ENCODE results near the gene NFKBIZ.

Gene NFKBIZ

DNA sequence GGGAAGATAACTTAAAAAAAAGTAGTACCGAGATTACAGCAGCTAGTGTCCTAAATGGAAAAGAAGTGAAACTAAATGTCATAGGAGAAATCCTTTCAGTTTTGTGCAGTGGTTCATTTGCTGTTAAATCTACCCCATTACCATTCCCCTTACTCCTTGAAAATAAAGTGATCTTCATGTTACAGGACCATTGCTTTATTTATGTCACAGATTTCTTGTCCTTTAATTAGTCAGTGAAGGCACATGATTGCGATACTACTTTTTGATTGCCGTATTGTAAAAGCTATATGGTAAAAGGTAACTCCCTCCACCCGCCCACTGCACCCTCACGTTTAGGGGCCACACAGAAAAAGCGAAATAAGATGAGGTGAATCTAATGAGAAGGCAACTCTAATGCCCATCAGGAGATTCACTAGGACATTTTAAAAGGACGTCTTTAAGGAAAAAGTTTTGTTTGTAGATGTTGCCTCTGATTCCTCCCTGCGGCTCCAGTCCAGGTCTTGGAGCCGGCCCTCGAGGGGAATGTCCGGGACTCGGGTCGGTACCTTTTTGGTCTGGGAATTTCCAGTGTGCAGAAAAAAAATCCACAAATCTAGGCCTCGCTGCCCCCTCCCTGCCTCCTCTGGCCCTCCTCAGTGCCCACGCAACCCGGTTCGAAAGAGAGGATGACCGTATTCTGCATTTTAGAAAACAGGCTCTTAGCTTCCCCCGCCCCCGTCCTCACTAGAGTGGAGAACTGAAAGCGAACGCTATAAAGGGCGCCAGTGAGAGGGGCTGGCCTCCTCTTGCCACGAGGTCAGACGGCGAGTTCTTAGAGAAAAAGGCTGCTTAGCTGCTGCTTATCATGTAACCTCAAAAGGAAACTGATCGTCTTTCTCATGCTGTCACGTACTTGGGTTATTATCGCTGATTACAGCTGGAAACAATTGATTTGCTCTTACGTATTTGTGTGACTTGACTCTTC, 21.8 kb upstream of the NFKBIZ start:
- peak in 13 of 14 donors; percentile 4 to 70 (median 50) for DNase-seq

DNA sequence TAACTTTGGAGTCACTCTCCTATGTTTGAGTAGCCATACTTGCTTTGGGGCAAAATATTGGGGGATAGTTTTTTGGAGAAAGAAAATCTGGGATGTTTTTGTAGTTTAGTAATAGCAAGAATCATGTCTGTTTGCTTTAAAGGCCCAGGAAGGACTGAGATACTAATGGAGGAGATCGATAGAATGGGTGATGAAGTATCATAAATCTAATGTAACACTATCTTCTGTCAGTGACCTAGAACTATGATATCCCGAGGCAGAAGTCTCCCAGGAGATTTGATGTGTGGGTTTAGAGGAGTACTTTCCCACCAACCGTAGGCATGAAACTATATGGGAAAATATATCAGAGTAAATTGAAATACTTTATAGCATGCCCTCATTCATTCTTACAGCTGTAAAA, 21.0 kb upstream of the NFKBIZ start:
- no peak for DNase-seq

DNA sequence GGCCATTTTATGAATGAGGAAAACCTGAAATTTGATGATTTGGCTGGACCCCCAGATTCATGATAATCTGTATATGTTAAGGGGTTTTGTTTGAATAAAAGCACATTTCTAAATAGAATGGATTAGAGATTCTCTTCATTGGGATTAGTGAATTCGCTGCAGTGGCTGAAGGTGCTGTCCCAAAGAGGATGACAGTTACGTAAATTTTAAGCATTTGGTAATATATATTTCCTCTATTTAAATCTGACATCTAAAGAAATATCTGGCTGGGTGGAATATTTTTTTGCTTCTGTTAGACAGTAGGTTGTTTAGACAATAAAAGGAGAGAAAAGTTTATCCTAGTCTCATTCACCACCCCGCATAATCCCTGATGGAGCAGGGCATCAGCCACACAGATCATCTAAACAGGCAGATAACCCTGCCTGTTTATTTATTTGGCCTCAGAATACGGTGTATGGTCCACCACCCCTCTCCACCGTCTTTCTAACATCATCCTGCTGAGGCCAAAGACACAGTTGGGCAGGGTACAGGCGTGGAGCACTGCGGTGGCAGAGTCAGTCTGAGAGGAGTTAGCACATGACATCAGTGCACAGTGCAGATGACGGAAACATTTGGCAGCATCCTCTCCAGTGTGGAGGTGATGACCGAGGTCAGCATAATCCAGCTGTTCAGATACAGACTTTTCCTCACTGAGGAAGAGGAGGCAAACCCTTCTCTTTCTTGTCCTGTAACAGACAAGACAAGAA, 20.4 kb upstream of the NFKBIZ start:
- peak in 9 of 14 donors; percentile 7 to 34 (median 22) for DNase-seq

DNA sequence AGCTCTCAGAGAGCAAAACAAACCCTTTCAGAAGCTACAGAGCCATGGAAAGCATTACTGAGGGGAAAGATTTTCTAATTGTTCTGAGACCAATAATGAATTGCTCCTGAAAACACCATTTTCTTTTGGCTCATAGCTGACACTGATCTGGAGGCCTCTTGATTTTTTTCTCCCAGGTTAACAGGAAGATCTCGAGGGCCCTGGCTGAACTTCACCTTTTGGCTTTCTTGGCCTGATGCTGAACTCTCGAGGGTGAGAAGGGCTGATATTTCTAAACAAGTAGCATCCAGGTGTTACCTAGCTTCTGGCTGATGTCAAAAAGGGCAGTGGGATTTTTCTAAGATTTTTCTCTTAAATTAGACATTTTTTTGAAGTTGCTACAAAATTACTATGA, 19.9 kb upstream of the NFKBIZ start:
- no peak for DNase-seq

DNA sequence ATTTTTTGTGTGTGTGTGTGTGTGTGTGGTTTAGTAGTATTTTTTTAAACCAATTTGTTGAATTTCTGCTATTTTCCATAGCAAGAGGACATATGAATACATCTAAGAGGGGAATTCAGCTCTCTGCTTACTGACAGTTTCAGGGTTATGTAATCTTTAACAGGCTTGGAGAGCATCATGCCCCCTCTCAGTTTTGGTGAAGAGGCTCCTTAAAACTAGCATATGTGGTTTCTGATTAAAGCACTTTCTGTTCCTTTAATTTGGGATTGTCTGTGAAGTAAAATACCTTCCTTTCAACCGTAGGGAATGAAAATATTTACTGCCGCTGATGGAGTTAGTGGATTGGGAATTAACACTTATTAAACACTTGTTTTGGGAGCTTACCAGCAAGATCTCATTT, 19.4 kb upstream of the NFKBIZ start:
- DNase-seq, result no peak

DNA sequence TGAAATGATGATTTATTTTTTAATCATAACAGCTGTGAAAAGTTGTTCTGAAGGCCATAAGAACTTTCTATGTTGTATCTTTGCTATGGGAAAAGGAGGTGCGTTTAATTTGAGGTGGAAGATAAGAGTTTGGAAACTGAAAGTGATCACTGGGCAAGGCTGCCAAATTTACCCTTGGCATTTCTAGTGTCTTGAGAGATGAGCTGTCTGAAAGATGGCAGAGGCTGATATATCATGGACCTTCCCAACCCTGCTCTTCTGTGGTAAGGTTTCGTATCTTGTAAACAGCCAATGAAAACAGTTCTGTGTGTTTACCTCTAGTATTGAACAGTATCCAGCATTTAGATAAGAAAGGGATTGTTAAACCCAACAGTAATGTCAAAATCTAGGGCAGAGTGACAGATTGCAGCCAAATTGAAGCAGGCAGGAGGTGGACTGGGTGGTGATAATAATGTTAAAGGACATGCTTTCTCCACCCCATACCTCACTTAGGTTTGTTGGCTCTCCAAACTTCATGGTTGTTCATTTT, 15.8 kb upstream of the NFKBIZ start:
- no peak for DNase-seq

DNA sequence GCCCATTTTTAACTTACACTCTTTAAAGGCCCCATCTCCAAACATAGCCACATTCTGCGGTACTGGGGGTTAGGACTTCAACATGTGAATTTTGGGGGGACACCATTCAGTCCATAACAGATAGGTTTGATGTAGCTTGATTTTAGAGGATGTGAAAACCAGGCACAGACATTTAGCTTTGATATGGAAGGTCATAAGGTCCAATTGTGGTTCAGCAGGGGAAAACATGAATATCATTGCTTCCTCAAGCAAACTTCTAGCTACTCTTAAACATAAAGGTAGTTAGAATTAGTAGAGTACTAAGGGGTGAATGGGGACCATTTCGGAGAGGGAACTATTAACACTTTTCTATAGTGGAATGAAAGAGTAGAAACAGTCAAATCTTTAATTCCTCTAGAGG, 13.6 kb upstream of the NFKBIZ start:
- no peak for DNase-seq

DNA sequence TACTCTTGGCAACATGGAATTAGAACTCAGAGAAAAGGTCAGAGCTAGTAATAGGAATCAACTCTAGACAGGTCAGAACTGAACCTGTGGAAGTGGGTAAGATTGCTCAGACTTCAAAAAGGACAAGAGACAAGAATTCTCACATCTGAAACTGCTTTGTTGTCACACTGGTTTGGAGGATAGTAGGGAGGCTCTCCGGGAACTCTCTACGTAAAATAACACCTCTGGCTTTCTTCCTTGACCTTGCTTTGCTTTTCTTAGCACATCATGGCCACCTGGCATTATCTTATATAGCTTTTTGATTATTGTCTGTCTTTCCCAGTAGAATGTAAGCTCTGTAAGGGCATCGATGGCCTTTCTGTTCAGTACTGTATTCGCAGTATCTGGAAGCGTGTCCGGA, 13.2 kb upstream of the NFKBIZ start:
- no peak for DNase-seq

DNA sequence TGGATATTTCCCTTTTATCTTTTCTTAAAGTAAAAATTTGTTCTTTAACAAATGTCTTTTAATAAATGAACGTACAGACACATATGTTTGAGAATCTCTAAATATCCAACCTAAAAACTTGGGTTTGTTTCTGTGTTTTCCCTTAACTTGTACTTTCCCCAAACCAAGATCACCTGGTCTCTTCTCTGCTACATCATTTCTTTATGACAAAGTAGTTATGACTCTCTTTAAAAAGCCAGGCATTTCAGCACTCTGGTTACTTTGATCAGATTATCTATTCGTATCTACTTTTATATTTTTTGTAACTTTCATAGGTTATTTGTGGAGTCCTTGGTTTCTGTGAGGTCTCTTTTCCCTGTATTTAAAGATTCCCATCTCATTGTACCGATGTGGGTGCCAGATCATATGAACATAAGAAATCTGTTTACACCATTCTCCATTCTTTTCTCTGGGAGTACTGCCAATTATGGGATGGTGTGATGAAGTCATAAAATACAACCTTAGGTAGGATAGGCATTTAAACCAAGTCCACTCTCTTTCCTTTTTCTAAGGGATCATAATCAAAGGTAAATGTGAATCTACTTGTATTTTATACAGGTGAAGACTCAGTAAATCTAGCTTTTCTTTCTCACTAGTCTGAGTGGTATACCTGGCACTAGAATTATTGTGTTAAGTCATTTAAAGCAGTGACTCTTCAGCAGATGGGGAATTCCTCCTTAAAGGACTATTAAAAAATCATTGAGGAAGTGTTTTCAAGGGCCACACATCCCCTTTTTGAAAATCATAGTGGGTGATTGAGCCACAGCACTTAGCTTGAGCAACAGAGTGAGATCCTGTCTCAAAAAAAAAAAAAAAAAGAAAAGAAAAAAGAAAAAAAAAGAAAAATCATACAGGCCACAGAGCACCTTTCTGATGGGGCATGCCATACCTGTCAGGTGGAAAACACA, 12.4 kb upstream of the NFKBIZ start:
- no peak for DNase-seq

DNA sequence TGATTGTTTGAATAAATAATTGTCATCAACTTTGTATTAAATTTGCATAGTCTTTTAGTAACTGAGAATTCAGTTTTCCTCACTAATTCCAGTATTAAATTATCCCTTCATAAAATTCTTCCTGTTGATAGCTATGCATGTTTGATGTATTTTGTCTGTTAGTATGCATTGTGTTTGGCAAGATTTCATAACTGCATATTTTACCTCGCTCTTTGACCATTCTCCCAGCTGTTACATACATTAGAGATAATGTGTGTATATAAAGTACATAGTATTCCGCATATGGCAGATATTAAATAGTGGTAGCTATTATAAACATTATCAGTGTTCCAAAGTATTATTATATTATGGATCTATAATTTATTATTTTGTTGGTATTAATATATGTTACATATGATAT, 10.6 kb upstream of the NFKBIZ start:
- no peak for DNase-seq

DNA sequence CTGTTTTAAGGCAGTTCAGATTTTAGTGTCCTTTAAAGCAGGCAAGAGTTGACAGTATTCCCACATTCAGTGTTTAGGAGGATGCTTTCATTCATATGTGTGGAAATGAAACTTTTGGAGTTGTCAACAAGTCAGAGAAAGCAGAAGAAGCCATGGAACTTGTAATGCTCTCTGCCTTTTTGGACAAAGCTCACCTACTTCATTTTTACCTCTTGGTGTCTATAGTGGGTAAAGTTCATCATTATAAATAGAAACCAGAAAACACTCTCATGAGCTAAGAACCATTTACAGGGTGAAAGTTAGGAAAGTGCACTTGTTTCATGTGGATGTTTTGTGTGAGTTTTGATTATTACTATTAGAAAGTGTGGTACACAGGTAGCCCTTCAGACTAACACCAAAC, 9.2 kb upstream of the NFKBIZ start:
- DNase-seq, result no peak

DNA sequence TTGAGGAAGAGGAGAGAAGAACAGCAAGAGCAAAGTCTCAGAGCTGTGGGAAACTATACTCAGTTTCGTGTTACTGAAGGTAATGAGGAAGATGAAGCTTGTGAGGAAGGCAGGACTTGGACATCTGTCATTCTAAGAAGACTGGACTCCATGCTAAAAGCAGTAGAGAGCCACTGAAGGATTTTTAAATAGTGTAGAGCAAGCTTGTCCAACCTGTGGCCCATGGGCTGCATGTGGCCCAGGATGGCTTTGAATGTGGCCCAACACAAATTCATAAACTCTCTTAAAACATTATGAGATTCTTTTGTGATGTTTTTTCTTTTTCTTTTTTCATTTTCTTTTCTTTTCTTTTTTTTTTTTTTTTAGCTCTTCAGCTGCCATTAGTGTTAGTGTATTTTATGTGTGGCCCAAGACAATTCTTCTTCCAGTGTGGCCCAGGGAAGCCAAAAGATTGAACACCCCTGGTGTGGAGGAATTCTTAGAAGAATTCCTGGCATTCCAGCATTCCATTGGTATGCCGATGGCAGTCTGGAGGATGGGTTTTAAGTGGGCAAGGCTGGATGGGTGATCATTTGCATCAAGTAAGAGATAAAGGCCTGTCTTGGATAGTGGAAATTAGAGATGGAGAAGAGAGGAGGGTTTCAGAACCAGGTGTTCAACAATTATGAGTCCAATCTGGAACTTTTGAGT, 6.9 kb upstream of the NFKBIZ start:
- DNase-seq, result no peak

DNA sequence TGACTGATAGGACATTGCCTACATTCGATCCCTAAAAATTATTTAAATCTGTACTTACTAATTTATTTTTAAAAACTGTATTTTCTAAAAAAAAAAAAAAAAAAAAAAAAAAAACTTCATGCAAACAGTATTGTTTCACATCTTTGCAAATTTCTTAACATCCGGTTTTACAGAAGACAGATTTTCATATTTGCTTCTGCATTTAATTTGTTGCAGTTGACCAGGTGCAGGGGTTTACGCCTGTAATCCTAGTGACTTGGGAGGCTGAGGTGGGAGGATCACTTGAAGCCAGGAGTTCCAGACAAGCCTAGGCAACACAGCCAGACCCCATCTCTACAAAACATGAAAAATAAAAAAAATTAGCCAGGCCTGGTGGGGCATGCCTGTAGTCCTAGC, 6.4 kb upstream of the NFKBIZ start:
- no peak for DNase-seq

DNA sequence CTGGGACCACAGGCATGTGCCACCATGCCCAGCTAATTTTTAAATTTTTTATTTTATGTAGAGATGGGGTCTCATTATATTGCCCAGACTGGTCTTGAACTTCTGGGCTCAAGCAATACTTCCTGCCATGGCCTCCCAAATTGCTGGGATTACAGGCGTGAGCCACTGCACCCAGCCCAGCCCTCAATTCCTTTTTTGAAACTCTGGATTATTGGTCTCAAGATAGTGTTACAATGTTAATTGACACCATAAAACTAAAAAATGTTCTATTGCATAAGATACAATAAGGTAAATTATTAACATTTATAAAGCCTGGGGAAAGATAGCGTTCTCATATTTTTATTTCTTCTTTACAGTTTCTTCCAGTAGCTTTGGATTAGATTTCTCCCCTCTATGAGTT, 3.9 kb upstream of the NFKBIZ start:
- no peak for DNase-seq

DNA sequence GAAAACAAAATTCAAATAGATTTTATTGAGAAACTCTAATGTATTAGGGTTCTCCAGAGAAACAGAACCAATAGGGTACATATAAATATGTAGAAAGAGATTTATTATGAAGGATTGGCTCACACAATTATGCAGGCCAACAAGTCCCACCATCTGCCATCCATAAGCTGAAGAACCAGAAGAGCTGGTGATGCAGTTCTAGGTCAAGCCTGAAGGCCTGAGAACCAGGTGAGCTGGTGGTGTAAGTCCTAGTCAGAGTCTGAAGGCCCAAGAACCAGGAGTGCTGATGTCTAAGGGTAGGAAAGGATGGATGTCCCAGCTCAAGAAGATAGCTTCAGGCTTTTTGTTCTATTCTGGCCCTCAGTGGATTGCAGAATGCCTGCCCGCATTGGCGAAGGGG, 2.6 kb upstream of the NFKBIZ start:
- DNase-seq, result no peak

DNA sequence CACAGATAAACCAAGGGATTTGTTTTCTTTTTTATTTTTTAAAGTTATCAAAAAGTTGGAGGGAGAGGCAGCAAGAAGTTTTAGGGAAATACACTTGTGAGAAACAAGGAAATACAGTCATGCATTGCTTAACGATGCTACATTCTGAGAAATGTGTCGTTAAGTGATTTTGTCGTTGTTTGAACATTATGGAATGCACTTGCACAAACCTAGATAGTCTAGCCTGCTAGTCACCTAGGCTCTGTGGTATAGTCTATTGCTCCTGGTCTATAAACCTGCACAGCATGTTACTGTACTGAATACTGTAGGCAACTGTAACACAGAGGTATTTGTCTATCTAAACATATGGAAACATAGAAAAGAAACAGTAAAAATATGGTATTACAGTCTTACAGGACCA, 2.0 kb upstream of the NFKBIZ start:
- no peak for DNase-seq

DNA sequence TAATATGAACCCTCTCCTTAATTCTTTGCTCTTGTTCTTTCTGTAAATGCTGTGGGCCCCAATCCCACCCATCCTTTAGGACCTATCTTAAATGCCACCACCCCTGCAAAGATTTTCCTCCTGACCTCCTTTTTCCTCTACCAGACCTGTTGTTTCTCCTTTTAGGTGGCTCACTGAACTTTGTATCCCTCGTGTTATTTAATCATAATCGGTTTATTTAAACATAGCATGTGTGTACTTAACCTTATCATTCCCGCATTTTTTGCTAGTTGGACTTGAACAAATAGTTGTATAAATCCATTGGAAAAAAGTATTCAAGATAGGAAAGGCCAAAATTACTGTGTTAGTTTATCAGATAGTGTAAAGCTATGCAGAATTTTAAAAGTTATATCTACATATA, 988 bp upstream of the NFKBIZ start:
- DNase-seq, result no peak

DNA sequence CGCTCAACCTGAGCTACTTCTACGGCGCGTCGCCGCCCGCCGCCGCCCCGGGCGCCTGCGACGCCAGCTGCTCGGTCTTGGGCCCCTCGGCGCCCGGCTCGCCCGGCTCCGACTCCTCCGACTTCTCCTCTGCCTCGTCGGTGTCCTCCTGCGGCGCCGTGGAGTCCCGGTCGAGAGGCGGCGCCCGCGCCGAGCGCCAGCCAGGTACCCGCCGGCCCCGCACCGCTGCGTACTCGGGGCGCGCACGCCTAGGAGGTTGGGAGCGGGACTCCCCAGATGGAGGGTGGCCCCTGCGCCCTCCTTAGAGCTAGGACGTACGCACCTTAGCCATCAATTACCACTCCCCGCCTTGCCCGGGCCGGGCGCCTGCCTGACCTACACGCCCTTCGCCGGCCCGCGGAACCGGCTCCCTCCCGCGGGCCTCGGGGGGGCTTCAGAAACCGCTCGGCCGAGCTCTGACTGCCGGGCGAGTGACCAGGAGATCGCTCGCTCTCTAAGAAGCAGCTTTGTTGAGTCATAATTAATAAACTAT, 466 bp downstream of the NFKBIZ start:
- peak in 8 of 14 donors; percentile 27 to 63 (median 45) for DNase-seq

DNA sequence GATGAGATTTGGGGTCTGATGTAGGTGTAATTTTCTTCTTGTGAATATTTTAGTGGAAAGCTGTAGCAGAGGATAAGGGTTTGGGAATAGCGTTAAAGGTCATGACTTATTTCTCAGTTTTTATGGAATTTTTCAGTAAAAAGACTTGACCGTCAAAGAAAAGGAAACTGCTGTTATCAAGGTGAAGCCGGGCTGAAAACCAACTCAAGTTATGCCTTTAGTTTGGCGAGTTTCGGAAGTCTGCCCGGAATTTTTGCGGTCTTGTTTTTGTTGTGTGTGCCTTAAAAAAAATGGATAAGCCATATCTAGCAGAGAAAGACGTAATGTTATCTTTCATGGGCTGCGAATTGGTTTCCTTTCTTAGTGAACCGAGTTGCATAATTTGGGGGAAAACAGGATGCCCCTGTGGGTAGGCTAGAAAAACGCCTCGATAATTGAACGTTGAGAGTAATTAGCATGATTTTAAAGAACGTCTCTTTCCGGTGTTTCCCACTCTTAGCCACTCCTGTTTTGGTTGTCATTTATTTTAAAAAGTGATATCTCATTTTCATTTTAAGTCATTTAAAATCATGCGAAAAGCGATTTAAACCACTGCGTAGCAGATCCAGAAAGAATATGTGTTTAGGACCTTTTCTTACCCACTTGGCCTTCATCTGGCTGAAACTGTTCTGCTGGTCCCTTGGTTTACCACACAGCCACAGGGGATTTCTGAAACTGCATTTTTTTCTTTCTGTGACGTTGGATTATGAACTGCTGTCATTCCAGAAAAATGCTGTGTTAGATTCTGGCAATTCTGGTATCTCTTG, 1.1 kb downstream of the NFKBIZ start:
- no peak for DNase-seq

DNA sequence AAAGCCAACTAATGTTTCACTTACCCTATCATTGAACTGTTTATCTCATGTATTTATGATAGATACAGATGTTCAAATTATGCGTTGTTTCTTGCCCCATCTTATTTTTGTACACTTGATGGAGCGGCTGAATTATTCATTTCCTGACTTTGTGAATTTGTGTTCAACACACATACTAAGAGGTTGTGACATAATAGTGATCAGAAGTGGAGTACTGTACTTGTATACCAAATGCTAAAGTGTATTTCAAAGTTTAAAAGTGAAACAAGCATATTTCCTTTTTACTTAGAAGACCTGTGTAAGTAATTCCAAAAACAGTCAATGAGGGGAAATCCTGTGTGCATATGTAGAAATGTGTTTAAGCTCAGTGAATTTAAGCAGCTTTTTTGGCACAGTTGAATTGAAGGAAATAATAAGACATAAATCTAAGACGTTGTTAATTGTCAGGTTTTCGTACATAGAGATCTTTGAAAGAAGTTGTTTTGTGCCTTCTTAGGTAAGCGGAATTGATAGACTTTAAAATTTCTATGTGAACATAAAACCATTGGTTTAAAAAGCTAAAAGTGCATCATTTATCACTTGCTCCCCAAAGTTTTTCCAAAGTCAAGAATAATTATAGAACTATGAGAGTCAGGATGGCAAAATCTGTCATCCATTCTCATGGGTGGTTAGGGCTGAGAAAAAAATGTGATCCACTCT, 1.9 kb downstream of the NFKBIZ start:
- no peak for DNase-seq
